ENCODE results near the gene ELL.
A peak's percentile ranks its signal among the peaks of the same experiment; 100 is the strongest.
"Not testable (repeated sequence)": the region's sequence is repeated elsewhere in the genome, so short reads cannot be mapped to it uniquely, and the experiment has no call there.

ELL gene

GRCh38 chr19:18521692-18522123 is at the start of gene ELL:
Gene ELL, minus strand, starts transcription at chr19:18522070. Its CDS starts 15 bp downstream, at chr19:18522055.
- no peak for DNase-seq

GRCh38 chr19:18568367-18568766 is 46.5 kb upstream of the ELL start:
- DNase-seq = no peak

DNA sequence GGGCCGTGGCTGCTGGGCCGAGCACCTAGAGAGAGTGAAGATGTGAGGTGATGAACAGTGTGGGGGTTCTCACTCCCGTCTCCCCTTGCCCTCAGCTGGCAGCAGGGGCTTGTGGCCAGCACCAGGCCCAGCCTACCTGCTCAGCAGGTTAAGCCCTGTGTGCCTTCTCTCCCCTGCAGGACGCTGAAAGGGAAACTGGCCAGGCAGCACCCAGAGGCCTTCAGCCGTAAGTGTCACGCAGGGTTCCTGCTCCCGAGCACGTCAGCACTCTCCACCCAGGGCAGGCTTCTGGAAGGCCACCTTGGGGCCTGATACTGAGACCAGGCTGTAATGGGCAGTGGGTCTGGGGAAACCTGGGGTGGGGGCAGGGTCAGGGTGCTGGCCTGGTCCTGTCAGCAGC is 45.1 kb upstream of the ELL start:
- no peak for DNase-seq

GRCh38 chr19:18562086-18562485 is 40.2 kb upstream of the ELL start:
- DNase-seq = no peak

- DNase-seq = no peak
Observed at GRCh38 chr19:18559685-18560084, 37.8 kb upstream of the ELL start.

DNA sequence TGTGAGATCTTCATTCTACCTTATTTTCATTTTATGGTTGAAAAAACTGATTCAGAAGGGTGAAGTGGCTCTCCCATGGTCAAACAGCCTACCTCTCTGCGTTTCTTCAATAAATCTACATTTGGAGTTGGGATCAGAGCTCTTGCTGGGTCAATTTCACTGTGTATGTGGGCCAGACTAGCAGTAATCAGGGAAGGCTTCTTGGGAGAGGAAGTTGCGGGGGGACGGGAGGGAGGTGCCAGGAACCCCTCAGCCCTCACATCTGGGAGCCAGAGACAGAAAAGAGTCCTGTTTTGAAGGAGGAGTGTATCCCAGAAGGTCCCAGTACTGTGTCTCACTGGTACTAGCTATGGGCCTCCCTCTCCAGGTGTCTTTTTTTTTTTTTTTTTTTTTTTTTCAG is 36.7 kb upstream of the ELL start:
- peak; percentile 23 for DNase-seq

DNA sequence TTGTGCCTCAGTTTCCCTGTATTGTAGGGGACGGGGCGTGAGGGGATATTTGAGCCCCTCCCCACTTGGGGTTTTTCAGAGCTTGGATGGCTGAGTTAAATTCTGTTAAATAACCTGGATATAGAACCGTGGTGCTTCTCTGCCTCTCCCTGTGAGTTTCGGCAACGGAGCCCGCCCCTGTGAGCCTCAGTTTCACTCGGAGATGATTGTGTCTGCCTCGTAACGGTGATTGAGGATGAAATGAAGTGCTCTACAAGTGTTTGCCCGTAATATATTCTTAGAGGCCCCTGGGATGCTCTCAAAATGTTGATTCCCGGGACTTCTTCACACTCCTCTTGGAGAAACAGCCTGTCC is 36.3 kb upstream of the ELL start:
- DNase-seq = peak; percentile 18

- peak; percentile 100 for DNase-seq
Observed at GRCh38 chr19:18557411-18558201, 35.7 kb upstream of the ELL start, which contains the start of gene KXD1. Gene KXD1, plus strand, starts transcription at chr19:18557870. Its CDS starts 4,187 bp downstream, at chr19:18562057.

DNA sequence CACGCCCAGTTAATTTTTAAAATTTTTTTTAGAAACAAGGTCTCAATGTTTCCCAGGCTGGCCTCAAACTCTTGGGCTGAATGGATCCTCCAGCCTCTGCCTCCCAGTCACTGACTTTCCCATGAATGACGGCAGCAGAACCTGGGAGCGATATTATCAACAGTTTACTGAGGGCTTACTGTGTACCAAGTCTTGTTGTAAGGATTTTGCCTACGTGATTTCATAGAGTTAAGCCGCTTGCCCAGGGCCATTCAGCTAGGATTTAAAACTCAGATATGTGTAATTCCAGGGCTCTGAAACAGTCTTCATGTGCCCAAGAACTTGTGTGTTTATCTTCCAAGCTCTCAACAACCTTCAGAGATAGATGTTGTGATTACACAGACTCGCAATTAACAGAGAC is 29.8 kb upstream of the ELL start:
- DNase-seq = no peak

DNA sequence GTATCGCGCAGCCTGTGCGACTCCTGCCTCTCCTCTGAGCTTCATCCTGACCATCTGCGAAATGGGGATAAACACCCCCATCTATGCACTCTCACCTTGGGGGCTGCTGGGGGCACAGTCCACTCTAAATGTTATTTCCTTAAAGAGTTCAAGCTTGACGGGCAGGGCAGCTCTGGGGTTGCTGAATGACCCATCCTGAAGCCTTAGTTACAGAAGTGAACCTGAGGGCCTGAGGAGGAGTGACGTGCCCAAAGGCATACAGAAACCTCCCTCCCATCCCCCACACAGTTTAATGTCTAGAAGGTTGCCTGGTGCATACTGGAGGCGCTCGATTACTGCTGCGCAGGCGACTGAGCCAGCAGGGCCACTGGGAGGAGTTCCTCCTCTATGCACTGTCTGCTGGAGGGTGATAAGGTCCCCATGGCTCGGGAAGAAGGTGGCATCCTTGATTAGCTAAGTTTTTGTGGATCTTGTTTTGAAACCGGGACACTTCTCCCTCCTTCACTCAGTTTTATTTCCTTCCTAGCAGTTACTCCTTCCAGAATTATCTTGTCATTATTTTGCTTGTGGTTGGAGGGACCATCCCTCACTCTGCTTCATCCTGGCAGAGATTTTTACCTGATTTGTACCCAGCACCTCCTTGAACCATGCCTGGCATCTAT is 22.1 kb upstream of the ELL start:
- DNase-seq = peak; percentile 100

GRCh38 chr19:18542941-18543813 is 21.3 kb upstream of the ELL start, which contains the start of gene FKBP8:
Gene FKBP8, minus strand, starts transcription at chr19:18543573. Its CDS starts 1,603 bp downstream, at chr19:18541970.
- peak; percentile 97 for DNase-seq

GRCh38 chr19:18541992-18542940 is 20.4 kb upstream of the ELL start:
- peak; percentile 52 for DNase-seq

DNA sequence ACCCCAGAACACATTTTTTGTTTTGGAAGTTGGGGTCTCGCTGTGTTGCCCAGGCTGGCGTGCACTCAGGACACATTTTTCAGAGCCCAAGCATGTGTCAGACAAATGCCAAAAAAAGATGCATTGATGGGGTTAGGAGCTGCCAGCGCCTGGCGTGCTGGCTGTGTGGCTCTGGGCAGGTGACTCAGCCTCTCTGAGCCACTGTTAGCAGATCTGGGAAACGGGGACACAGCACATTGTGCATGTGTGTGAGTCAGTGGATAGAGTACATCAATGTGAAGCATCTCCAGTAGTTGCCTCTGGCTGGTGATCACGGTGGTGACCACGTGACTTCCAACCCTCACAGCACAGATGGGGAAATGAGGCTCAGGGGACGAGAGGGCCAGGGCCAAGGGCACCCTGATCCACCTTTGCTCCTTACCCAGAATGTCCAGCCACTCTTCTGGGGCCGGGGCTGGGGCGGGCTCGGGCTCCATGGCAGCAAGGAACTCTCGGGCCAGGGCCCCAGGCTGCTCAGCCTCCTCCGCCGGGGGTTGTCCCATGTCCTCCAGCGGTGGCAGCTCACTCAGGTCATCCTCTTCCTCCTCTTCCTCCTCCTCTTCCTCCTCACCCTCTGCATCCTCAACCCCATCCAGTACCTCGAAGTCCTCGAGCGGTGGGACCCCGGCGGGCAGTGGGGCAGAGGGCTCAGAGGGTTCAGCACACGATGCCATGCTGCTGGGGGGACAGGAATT is 19.6 kb upstream of the ELL start:
- no peak for DNase-seq

DNA sequence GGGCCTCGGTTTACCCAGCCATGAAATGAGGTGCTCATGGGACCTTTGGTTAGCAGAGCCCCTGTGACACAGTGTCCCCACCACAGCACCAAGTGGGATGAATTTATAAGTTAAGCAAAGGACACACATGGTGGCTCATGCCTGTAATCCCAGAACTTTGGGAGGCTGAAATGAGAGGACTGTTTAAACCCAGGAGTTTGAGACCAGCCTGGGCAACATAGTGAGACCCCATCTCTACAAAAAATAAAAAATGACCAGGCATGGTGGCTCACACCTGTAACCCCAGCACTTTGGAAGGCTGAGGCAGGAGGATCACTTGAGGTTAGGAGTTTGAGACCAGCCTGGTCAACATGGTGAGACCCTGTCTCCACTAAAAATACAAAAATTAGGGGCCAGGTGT is 18.3 kb upstream of the ELL start:
- not testable (repeated sequence) for DNase-seq

GRCh38 chr19:18539372-18539771 is 17.5 kb upstream of the ELL start:
- DNase-seq = no peak

DNA sequence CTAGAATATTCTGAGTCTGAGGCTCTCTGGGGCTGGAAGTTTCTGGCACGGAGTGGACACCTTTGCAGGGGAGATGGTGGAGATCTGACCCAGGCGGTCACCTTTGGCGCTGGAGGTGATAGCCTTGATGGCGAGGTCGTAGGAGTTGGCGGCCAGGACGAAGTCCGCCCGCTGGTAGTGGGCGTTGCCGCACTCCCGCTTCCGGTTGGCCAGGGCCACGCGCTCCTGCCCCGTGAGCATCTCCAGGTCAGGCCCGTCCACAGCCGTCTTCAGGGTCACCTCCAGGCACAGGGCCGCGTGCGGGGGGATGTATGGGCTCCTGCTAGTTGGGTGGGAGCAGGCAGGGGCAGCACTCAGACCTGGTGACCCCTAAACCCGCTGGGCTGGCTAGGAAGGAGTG is 16.2 kb upstream of the ELL start:
- DNase-seq = no peak

GRCh38 chr19:18537431-18537830 is 15.6 kb upstream of the ELL start:
- DNase-seq = no peak

- no peak for DNase-seq
Observed at GRCh38 chr19:18536475-18536874, 14.6 kb upstream of the ELL start.

- no peak for DNase-seq
Observed at GRCh38 chr19:18533058-18533457, 11.2 kb upstream of the ELL start.

- DNase-seq = no peak
Observed at GRCh38 chr19:18532168-18532890, 10.5 kb upstream of the ELL start.

- no peak for DNase-seq
Observed at GRCh38 chr19:18531485-18531884, 9.6 kb upstream of the ELL start.

Measured in hematopoietic multipotent progenitor cell treated with erythropoietin and hydrocortisone succinate and interleukin-3 and kit ligand, for 4 days (in vitro differentiated cells).